ENCODE data around the gene TOMM20. TPM values are rescaled to one million over a fixed set of nuclear protein-coding genes. Genes with fewer than 3 reads are reported as not detected.

Gene TOMM20
- total RNA-seq, 2 donors from 2014 or later, result 54.7 to 75.2 TPM

GRCh38 chr1:235063068-235063765 is 65.4 kb downstream of the TOMM20 start:
- TF ChIP-seq CTCF (IDR thresholded peaks at IDR 0.05), result no peak
- no peak for TF ChIP-seq POLR2A (IDR thresholded peaks at IDR 0.05)
- no peaks in the 10 kb centered on the region for H3K36me3 ChIP-seq (replicated peaks in 1 of 2; ENCODE audit: insufficient read depth in 1 of 2, low read depth in 2 of 2)
- intact Hi-C loops (cut with DNase I), result no loop called here
- H3K9me3 ChIP-seq, result no peaks in the 10 kb centered on the region
- H3K27ac ChIP-seq, result peak overlapping the region; percentile 19 to 85 (median 73)
- no peak overlapping the region for H3K4me3 ChIP-seq
- no peaks in the 10 kb centered on the region for H3K27me3 ChIP-seq
- H3K4me1 ChIP-seq, result peaks cover 55% of the 10 kb centered on the region
- peak in 1 of 4 donors; percentile 27 for DNase-seq
- ATAC-seq, result no peak
- WGBS, 2 donors, result 70 to 83% methylated on average over 8 to 9 of the region's 9 CpGs

- Histone ChIP-seq H3K9me3 (no peaks in the 10 kb centered on the region), H3K27ac (peak overlapping the region; percentile 57 to 85 (median 73)), H3K27me3 (no peaks in the 10 kb centered on the region), H3K4me3 (no peak overlapping the region), H3K4me1 (peaks cover 41% of the 10 kb centered on the region), H3K36me3 (replicated peaks in 1 of 2; ENCODE audit: insufficient read depth in 1 of 2, low read depth in 2 of 2) (no peaks in the 10 kb centered on the region)
- intact Hi-C loops (cut with DNase I), result no loop called here
- ATAC-seq, result peak; percentile 80
- peak in 2 of 3 donors; percentile 35 to 51 for TF ChIP-seq POLR2A (IDR thresholded peaks at IDR 0.05)
- TF ChIP-seq CTCF (IDR thresholded peaks at IDR 0.05), result no peak
- peak; percentile 46 to 73 (median 66) for DNase-seq
- WGBS, 2 donors, result 21 to 49% methylated on average over 6 to 7 of the region's 7 CpGs
Measured at GRCh38 chr1:235060607-235061470, 67.8 kb downstream of the TOMM20 start.

Small RNAs within 50 kb of the gene (small RNA-seq; reads per million reads assigned to genes)
- gene AL732292.1 (not detected), gene SNORA14B (not detected)

Other genes with a start within 250 kb of the TOMM20 start
- 10 to 100 TPM; 13.2 to 26.2 TPM for gene RBM34, start 32.4 kb upstream of the TOMM20 start, total RNA-seq
- 10 to 100 TPM; 27.7 to 35.3 TPM for gene ARID4B, start 199.3 kb upstream of the TOMM20 start, total RNA-seq
- 10 to 100 TPM; 11.9 to 15.3 TPM for gene GGPS1, start 199.7 kb upstream of the TOMM20 start, total RNA-seq
- gene TBCE, start 238.6 kb upstream of the TOMM20 start, total RNA-seq, result 10 to 100 TPM; 15.0 to 22.1 TPM

Measured in body of pancreas (tissue), 4 donors.